Measurements from ENCODE around the gene UEVLD. TPM values are rescaled to one million over a fixed set of nuclear protein-coding genes. Genes with fewer than 3 reads are reported as not detected.
"Not testable (repeated sequence)": the region's sequence is repeated elsewhere in the genome, so short reads cannot be mapped to it uniquely, and the experiment has no call there.

UEVLD gene
- total RNA-seq, 1 donor, result 33.2 TPM

- no peak for DNase-seq (ENCODE audit: low read depth)
- no peak overlapping the region for H3K4me3 ChIP-seq (ENCODE audit: low read depth, low read length)
Observed at GRCh38 chr11:18608376-18608775, 19.8 kb upstream of the UEVLD start.

DNA sequence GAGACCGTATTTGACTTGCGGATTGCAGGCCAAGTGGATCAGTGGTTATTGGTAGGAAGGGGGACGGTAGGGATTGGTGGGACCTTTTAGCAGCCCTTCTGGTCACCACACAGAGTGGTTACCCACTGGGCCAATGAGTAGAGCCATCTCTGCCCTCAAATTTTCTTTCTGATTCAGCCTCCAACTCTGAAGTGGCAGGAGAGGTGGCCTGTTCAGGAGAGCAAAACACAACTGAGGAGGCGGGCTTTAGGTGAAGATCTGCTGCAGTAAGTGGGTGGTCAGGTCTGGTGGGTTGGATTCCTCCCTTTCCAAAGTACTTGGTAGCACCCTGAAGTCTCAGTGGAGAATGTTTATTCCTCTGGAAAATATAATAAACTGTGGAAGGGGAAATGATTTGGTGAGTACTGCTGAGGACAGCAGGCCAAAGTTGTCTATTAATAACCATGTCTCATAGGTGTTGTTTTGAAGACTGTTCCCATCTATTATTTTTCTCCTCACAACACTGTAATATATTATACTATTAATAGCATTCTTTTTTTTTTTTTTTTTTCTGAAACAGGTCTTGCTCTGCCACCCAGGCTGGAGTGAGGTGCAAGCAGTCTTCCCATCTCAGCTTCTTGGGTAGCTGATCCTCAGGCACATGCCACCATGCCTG is 12.5 kb upstream of the UEVLD start:
- DNase-seq (ENCODE audit: low read depth), result no peak
- no peak for TF ChIP-seq CTCF (IDR thresholded peaks at IDR 0.05; ENCODE audit: insufficient read depth, low read depth, low read length)

More at GRCh38 chr11:18608376-18608775, 19.8 kb upstream of the UEVLD start:
- TF ChIP-seq CTCF (IDR thresholded peaks at IDR 0.05; ENCODE audit: insufficient read depth, low read depth, low read length), result no peak

GRCh38 chr11:18599739-18600230 is 11.3 kb upstream of the UEVLD start, which contains the start of gene MISFA:
MISFA (plus strand) TSS chr11:18599789; CDS start chr11:18599929, 140 bp downstream.
- DNase-seq (ENCODE audit: low read depth), result no peak
- no peak within 1 kb of the TSS for H3K4me3 ChIP-seq (ENCODE audit: low read depth, low read length)
- TF ChIP-seq CTCF (IDR thresholded peaks at IDR 0.05; ENCODE audit: insufficient read depth, low read depth, low read length), result no peak

More for the DNA sequence above, 12.5 kb upstream of the UEVLD start:
- no peak overlapping the region for H3K4me3 ChIP-seq (ENCODE audit: low read depth, low read length)

- no peak overlapping the region for H3K4me3 ChIP-seq (ENCODE audit: low read depth, low read length)
- DNase-seq (ENCODE audit: low read depth), result no peak
- TF ChIP-seq CTCF (IDR thresholded peaks at IDR 0.05; ENCODE audit: insufficient read depth, low read depth, low read length), result no peak
Observed at GRCh38 chr11:18594999-18595749, 6.6 kb upstream of the UEVLD start.

GRCh38 chr11:18594088-18594487 is 5.6 kb upstream of the UEVLD start:
- DNase-seq (ENCODE audit: low read depth); H3K4me3 ChIP-seq (ENCODE audit: low read depth, low read length): not testable (repeated sequence)

DNA sequence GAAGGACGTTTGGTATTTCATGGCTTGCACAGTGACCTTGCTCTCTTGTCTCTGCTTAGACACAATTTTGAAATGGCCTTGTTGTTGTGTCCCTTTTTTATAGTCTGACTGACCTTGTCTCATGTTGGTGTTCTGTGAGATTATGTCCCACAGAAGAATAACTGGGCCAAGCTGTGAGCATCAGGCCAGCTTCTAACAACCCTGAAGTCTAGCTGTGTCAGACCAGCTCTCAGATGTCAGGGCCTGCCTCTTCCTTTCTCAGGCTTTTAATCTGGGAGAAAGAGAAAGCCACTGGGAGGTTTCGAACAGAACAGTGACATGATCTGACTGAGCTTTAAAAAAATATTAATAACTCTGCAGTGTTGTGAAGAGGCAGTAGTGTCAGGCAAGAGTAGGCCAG is 2.0 kb upstream of the UEVLD start:
- H3K4me3 ChIP-seq (ENCODE audit: low read depth, low read length), result no peak overlapping the region
- peak; percentile 17 for DNase-seq (ENCODE audit: low read depth)
- TF ChIP-seq CTCF (IDR thresholded peaks at IDR 0.05; ENCODE audit: insufficient read depth, low read depth, low read length), result no peak

GRCh38 chr11:18581825-18582224 is 6.7 kb downstream of the UEVLD start:
- no peak overlapping the region for H3K4me3 ChIP-seq (ENCODE audit: low read depth, low read length)
- no peak for TF ChIP-seq CTCF (IDR thresholded peaks at IDR 0.05; ENCODE audit: insufficient read depth, low read depth, low read length)
- no peak for DNase-seq (ENCODE audit: low read depth)

All from fibroblast of villous mesenchyme (primary cell).